Measurements from ENCODE around the gene RTN4R.
"Not testable (repeated sequence)": the region's sequence is repeated elsewhere in the genome, so short reads cannot be mapped to it uniquely, and the experiment has no call there.

GRCh38 chr22:20314741-20315336, 46.7 kb upstream of the RTN4R start:
- TF ChIP-seq CTCF (IDR thresholded peaks at IDR 0.05); EZH2 (IDR thresholded peaks at IDR 0.05; ENCODE audit: borderline replicate concordance, insufficient read depth, low read depth, low read length, poor library complexity, severe bottlenecking): not testable (repeated sequence)
